HEK293 (cell line): ENCODE measurements around the gene ABCC11.

Source experiments
- CTCF ChIP-seq: fragments of 450-650 bp; formaldehyde crosslinking; IDR thresholded peaks from 2 replicates; pipeline ENCODE4 v1.5.1; 2016; ENCODE audit warnings: missing biosample characterization, missing genetic modification characterization
- ZNF112 ChIP-seq: fragments of 450-650 bp; formaldehyde crosslinking; IDR thresholded peaks from 2 replicates; pipeline ENCODE4 v1.5.0; 2017; ENCODE audit warnings: missing biosample characterization, missing genetic modification characterization
- ZNF214 ChIP-seq: fragments of 450-650 bp; formaldehyde crosslinking; IDR thresholded peaks from 2 replicates; pipeline ENCODE4 v1.5.1; 2017; ENCODE audit warnings: missing biosample characterization, mild to moderate bottlenecking, missing genetic modification characterization, borderline replicate concordance
- ZNF354C ChIP-seq: fragments of 450-650 bp; formaldehyde crosslinking; IDR thresholded peaks from 2 replicates; pipeline ENCODE4 v1.5.1; 2016; ENCODE audit warnings: missing biosample characterization, missing genetic modification characterization, low read depth, borderline replicate concordance
- TF ChIP-seq, protein P1 (sequence below): fragments of 450-650 bp; formaldehyde crosslinking; IDR thresholded peaks from 2 replicates; pipeline ENCODE4 v1.5.1; 2016; ENCODE audit warnings: missing biosample characterization, missing genetic modification characterization
- TF ChIP-seq, protein P2 (sequence below): fragments of 450-650 bp; formaldehyde crosslinking; IDR thresholded peaks from 2 replicates; pipeline ENCODE4 v1.5.1; 2016; ENCODE audit warnings: missing biosample characterization, missing genetic modification characterization

- TF ChIP-seq ZNF112 (tag by site-specific recombination) (no peak), ZNF354C (tag by site-specific recombination) (no peak), CTCF (no peak), ZNF214 (tag by site-specific recombination) (no peak)
- TF ChIP-seq, protein P1, sequence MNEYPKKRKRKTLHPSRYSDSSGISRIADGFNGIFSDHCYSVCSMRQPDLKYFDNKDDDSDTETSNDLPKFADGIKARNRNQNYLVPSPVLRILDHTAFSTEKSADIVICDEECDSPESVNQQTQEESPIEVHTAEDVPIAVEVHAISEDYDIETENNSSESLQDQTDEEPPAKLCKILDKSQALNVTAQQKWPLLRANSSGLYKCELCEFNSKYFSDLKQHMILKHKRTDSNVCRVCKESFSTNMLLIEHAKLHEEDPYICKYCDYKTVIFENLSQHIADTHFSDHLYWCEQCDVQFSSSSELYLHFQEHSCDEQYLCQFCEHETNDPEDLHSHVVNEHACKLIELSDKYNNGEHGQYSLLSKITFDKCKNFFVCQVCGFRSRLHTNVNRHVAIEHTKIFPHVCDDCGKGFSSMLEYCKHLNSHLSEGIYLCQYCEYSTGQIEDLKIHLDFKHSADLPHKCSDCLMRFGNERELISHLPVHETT = no peak
- TF ChIP-seq, protein P2, sequence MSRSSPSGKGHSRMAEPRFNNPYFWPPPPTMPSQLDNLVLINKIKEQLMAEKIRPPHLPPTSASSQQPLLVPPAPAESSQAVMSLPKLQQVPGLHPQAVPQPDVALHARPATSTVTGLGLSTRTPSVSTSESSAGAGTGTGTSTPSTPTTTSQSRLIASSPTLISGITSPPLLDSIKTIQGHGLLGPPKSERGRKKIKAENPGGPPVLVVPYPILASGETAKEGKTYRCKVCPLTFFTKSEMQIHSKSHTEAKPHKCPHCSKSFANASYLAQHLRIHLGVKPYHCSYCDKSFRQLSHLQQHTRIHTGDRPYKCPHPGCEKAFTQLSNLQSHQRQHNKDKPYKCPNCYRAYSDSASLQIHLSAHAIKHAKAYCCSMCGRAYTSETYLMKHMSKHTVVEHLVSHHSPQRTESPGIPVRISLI (tag by site-specific recombination) = no peak
Observed at GRCh38 chr16:48274476-48274875, 27.1 kb upstream of the ABCC11 start.
